Left ventricle myocardium inferior (tissue), 1 donor: ENCODE measurements around the gene MUC6. TPM values are rescaled to one million over a fixed set of nuclear protein-coding genes. Genes with fewer than 3 reads are reported as not detected.
"Not testable (repeated sequence)": the region's sequence is repeated elsewhere in the genome, so short reads cannot be mapped to it uniquely, and the experiment has no call there.

ENCODE experiments used
- DNase-seq: peaks from one replicate; pipeline ENCODE4 v3.0.0-alpha.2; 2020
- H3K27ac ChIP-seq: fragments of 200-600 bp; replicated peaks from 2 replicates; pipeline ENCODE4 v1.8.0; 2021
- H3K27me3 ChIP-seq: fragments of 200-600 bp; 2 replicates; pipeline ENCODE4 v1.8.0; 2021; ENCODE audit warnings: low read depth
- H3K36me3 ChIP-seq: fragments of 200-600 bp; 2 replicates; pipeline ENCODE4 v1.8.0; 2021
- H3K4me1 ChIP-seq: fragments of 200-600 bp; 2 replicates; pipeline ENCODE4 v1.8.0; 2021
- H3K4me3 ChIP-seq: fragments of 200-600 bp; 2 replicates; pipeline ENCODE4 v1.8.0; 2021; ENCODE audit warnings: mild to moderate bottlenecking, moderate library complexity
- H3K9me3 ChIP-seq: fragments of 200-600 bp; replicated peaks from 2 replicates; pipeline ENCODE4 v1.8.0; 2021
- CTCF ChIP-seq: fragments of 200-600 bp; IDR thresholded peaks from 2 replicates; pipeline ENCODE4 v1.8.0; 2021; ENCODE audit warnings: antibody characterized with exemption, mild to moderate bottlenecking, borderline replicate concordance
- intact Hi-C: fragments of 100-400 bp; cut with micrococcal nuclease; formaldehyde crosslinking; loops from one replicate; pipeline ENCODE4 v1.11.0; 2022
- total RNA-seq: library from RNA; stranded (reverse); fragmentation: NEBNext Ultra II Directional; extraction: Animal tissue kit (Norgen Biotek cat#: 25700); gene quantifications from one replicate; pipeline ENCODE4 v1.2.1, GENCODE V29; 2021
- donor health status: DM: no; HTN: yes; CAD: no; lungs with severe emphysema.

MUC6 gene
- total RNA-seq, 1 donor from 2014 or later: not detected

DNA sequence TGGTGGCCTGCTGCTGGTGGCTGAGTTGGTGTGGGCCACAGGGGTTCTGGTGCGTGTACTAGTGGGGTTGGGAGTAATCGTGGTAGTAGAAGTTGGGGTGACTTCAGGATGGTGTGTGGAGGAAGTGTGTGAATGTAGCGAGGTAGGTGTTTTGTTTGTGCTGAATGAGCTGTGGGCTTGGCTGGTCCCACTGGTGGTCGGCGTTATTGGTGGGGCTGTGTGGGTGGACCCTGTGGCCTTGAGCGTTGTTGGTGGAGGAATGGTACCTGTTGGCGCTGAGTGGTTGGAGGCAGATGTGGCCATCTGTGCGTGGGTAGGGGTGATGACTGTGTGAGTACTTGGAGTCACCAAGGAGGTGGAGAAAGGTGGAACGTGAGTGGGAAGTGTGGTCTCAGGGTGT lies 18.4 kb downstream of the MUC6 start:
- Histone ChIP-seq H3K4me3 (no peak overlapping the region), H3K27ac (no peak overlapping the region), H3K27me3 (no peaks in the 10 kb centered on the region), H3K9me3 (no peaks in the 10 kb centered on the region), H3K36me3 (peaks cover 9% of the 10 kb centered on the region), H3K4me1 (no peaks in the 10 kb centered on the region)
- intact Hi-C loops: no loop called here
- DNase-seq: no peak
- no peak for TF ChIP-seq CTCF

DNA sequence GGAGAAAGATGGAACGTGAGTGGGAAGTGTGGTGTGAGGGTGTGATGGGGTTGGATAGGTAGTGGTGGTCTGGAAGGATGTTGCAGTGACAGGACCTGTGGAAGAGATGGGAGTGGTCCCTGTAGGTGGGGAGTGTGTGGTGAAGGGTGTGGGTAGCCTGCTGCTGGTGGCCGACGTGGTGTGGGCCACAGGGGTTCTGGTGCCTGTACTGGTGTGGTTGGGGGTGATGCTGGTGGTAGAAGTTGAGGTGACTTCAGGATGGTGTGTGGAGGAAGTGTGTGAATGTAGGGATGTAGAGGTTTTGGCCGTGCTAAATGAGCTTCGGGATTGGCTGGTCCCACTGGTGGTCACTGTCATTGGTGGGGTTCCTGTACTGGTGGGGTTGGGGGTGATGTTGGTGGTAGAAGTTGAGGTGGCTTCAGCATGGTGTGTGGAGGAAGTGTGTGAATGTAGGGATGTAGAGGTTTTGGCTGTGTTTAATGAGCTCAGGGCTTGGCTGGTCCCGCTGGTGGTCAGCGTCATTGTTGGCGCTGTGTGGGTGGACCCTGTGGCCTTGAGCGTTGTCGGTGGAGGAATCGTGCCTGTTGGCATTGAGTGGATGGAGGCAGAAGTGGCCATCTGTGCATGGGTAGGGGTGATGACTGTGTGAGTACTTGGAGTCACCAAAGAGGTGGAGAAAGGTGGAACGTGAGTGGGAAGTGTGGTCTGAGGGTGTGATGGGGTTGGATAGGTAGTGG lies 19.1 kb downstream of the MUC6 start:
- no peak for TF ChIP-seq CTCF

GRCh38 chr11:1016610-1017126 lies 19.9 kb downstream of the MUC6 start:
- H3K36me3 ChIP-seq: peaks cover 16% of the 10 kb centered on the region
- H3K4me3 ChIP-seq, H3K4me1 ChIP-seq, H3K9me3 ChIP-seq, DNase-seq, H3K27ac ChIP-seq, H3K27me3 ChIP-seq, intact Hi-C loops: not testable (repeated sequence)

More for the DNA sequence above, 19.1 kb downstream of the MUC6 start:
- Histone ChIP-seq H3K27ac (no peak overlapping the region), H3K36me3 (peaks cover 9% of the 10 kb centered on the region), H3K4me3 (no peak overlapping the region), H3K9me3 (no peaks in the 10 kb centered on the region), H3K27me3 (no peaks in the 10 kb centered on the region), H3K4me1 (no peaks in the 10 kb centered on the region)
- no peak for DNase-seq
- intact Hi-C loops: no loop called here

GRCh38 chr11:1015826-1016545 lies 20.5 kb downstream of the MUC6 start:
- Histone ChIP-seq H3K36me3 (peaks cover 23% of the 10 kb centered on the region), H3K4me3 (no peak overlapping the region), H3K27me3 (no peaks in the 10 kb centered on the region), H3K27ac (no peak overlapping the region), H3K4me1 (no peaks in the 10 kb centered on the region), H3K9me3 (no peaks in the 10 kb centered on the region)
- DNase-seq: no peak
- intact Hi-C loops: no loop called here
- no peak for TF ChIP-seq CTCF

- DNase-seq: no peak
- Histone ChIP-seq H3K4me3 (no peak overlapping the region), H3K36me3 (peaks cover 32% of the 10 kb centered on the region), H3K27ac (no peak overlapping the region), H3K9me3 (no peaks in the 10 kb centered on the region), H3K27me3 (no peaks in the 10 kb centered on the region), H3K4me1 (no peaks in the 10 kb centered on the region)
- TF ChIP-seq CTCF: no peak
- intact Hi-C loops: no loop called here
Measured at GRCh38 chr11:1015064-1015463, 21.5 kb downstream of the MUC6 start.

DNA sequence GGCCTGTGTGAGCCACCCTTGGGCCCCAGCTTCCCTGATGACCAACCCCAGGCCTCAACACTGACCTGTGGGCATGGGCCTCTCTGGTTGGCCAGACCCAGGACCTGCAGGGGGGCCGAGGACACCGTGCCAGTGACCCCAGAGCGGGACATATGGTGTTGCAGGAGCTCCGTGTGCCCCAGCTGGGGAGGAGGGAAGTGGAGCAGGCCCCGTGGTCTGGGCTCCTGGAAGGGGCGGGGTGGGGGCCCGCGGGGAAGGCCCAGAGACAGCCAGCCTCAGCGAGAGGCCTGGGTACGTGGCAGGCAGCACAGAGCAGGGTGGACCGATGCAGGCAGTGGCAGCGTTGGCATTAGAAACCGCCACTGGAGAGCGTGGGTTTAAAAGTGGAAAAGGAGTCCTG lies 22.2 kb downstream of the MUC6 start:
- H3K27me3 ChIP-seq: no peaks in the 10 kb centered on the region
- H3K27ac ChIP-seq: no peak overlapping the region
- no peaks in the 10 kb centered on the region for H3K9me3 ChIP-seq
- H3K36me3 ChIP-seq: peaks cover 40% of the 10 kb centered on the region
- intact Hi-C loops: no loop called here
- no peak for TF ChIP-seq CTCF
- no peak overlapping the region for H3K4me3 ChIP-seq
- H3K4me1 ChIP-seq: no peaks in the 10 kb centered on the region
- no peak for DNase-seq
